H1 (cell line): ENCODE data around the gene PURB. TPM values are rescaled to one million over a fixed set of nuclear protein-coding genes. Genes with fewer than 3 reads are reported as not detected.

Experiments used
- CTCF ChIA-PET: fragments of 300-600 bp; sonication (Branson Sonifier 250); formaldehyde crosslinking; loops from one replicate; lab custom pipeline; 2021; ENCODE audit not compliant: partially characterized antibody; lab: Charles Lee
- POLR2A ChIA-PET: fragments of 300-600 bp; sonication (Branson Sonifier 250); formaldehyde crosslinking; loops from one replicate; lab custom pipeline; 2021; ENCODE audit warnings: inconsistent platforms; ENCODE audit not compliant: partially characterized antibody; lab: Charles Lee
- DNase-seq, 2 experiments: peaks; one replicate each; pipeline versions ENCODE4 v3.0.0 to v3.0.0-alpha.2; 2010 to 2022; ENCODE audit warnings: low spot score in 2 of 2, low read depth in 1 of 2, mixed read lengths in 1 of 2
- FAIRE-seq: peaks from 2 replicates; lab custom pipeline; 2011; peaks lifted over from hg19 to GRCh38; lab: Jason Lieb, UNC
- H2AFZ ChIP-seq: 2 replicates; pipeline ENCODE4 v1.8.1; 2012; ENCODE audit warnings: low read length, inconsistent platforms
- H2AK5ac ChIP-seq: 2 replicates; pipeline ENCODE4 v1.6.1; 2013; ENCODE audit warnings: low read depth, low read length
- H2BK120ac ChIP-seq: replicated peaks from 2 replicates; pipeline ENCODE3; 2013; ENCODE audit warnings: low read depth, low read length, inconsistent platforms
- H2BK12ac ChIP-seq: 2 replicates; pipeline ENCODE4 v1.6.1; 2013; ENCODE audit warnings: low read depth, low read length
- H2BK15ac ChIP-seq: 2 replicates; pipeline ENCODE4 v1.6.1; 2013; ENCODE audit warnings: low read length
- H2BK20ac ChIP-seq: 2 replicates; pipeline ENCODE4 v1.6.1; 2013; ENCODE audit warnings: low read length
- H2BK5ac ChIP-seq: 2 replicates; pipeline ENCODE4 v1.6.1; 2013; ENCODE audit warnings: low read depth, low read length
- H3K14ac ChIP-seq: 2 replicates; pipeline ENCODE4 v1.6.1; 2013; ENCODE audit warnings: inconsistent platforms; ENCODE audit not compliant: insufficient read length
- H3K18ac ChIP-seq: 2 replicates; pipeline ENCODE4 v1.6.1; 2013; ENCODE audit warnings: low read length; ENCODE audit errors: extremely low read depth
- H3K23ac ChIP-seq: 2 replicates; pipeline ENCODE4 v1.6.1; 2013; ENCODE audit warnings: inconsistent platforms; ENCODE audit not compliant: insufficient read length
- H3K23me2 ChIP-seq: 2 replicates; pipeline ENCODE4 v1.6.1; 2013; ENCODE audit warnings: low read depth, low read length
- H3K27ac ChIP-seq: 2 replicates; pipeline ENCODE4 v1.6.1; 2011; ENCODE audit warnings: low read depth, low read length, inconsistent platforms
- H3K27me3 ChIP-seq, 4 experiments: replicated peaks in 1 of 4; 1 replicate in 1 of 4; 2 replicates in 3 of 4; pipeline versions ENCODE4 v1.6.1 to v1.8.1; 2011 to 2013; ENCODE audit warnings: low read length in 3 of 4, mild to moderate bottlenecking in 3 of 4, inconsistent platforms in 2 of 4, mixed read lengths in 2 of 4, moderate library complexity in 1 of 4; ENCODE audit not compliant: control insufficient read depth in 3 of 4, insufficient read depth in 3 of 4; ENCODE audit errors: extremely low read depth in 1 of 4
- H3K36me3 ChIP-seq, 4 experiments: 2 replicates each; pipeline versions ENCODE4 v1.6.1 to v1.8.1; 2011 to 2013; ENCODE audit warnings: mild to moderate bottlenecking in 4 of 4, low read length in 3 of 4, moderate library complexity in 2 of 4, control low read depth in 1 of 4, inconsistent platforms in 1 of 4; ENCODE audit not compliant: insufficient read depth in 4 of 4, control insufficient read depth in 2 of 4
- H3K4ac ChIP-seq: replicated peaks from 2 replicates; pipeline ENCODE3; 2013; ENCODE audit warnings: low read length, low read depth, mixed read lengths, inconsistent platforms; ENCODE audit not compliant: insufficient read length
- H3K4me1 ChIP-seq, 4 experiments: replicated peaks in 1 of 4; 1 replicate in 1 of 4; 2 replicates in 3 of 4; pipeline versions ENCODE4 v1.6.1 to v1.8.1; 2011 to 2013; ENCODE audit warnings: low read length in 3 of 4, inconsistent platforms in 2 of 4, mixed read lengths in 1 of 4; ENCODE audit not compliant: insufficient read depth in 4 of 4, control insufficient read depth in 3 of 4
- H3K4me2 ChIP-seq, 2 experiments: 2 replicates each; pipeline versions ENCODE4 v1.6.1 to v1.8.1; 2011 to 2013; ENCODE audit warnings: low read depth in 2 of 2, low read length in 2 of 2, control low read depth in 1 of 2, inconsistent platforms in 1 of 2, mild to moderate bottlenecking in 1 of 2; ENCODE audit not compliant: insufficient read depth in 1 of 2
- H3K4me3 ChIP-seq, 4 experiments: fragments of 200-600, 300-600 bp in 1 of 4; sonication (generic), shearing (Covaris generic), sonication (Bioruptor Twin) in 1 of 4; 2 replicates each; pipeline versions ENCODE4 v1.5.1 to v1.8.1; 2011 to 2016; ENCODE audit warnings: low read length in 4 of 4, low read depth in 3 of 4, control low read depth in 2 of 4, inconsistent platforms in 2 of 4, mild to moderate bottlenecking in 2 of 4, mixed read lengths in 1 of 4, moderate library complexity in 1 of 4; ENCODE audit not compliant: insufficient read depth in 2 of 4; ENCODE audit errors: extremely low read depth in 1 of 4
- H3K56ac ChIP-seq: replicated peaks from 2 replicates; pipeline ENCODE3; 2013; ENCODE audit warnings: low read depth, mild to moderate bottlenecking, mixed read lengths, low read length, inconsistent platforms; ENCODE audit not compliant: insufficient read length
- H3K79me1 ChIP-seq: 2 replicates; pipeline ENCODE4 v1.6.1; 2013; ENCODE audit warnings: low read depth, low read length, control low read depth
- H3K79me2 ChIP-seq, 2 experiments: 2 replicates each; pipeline versions ENCODE4 v1.6.1 to v1.8.1; 2012 to 2013; ENCODE audit warnings: low read length in 2 of 2, mild to moderate bottlenecking in 2 of 2, inconsistent platforms in 1 of 2; ENCODE audit not compliant: insufficient read depth in 2 of 2, control insufficient read depth in 1 of 2
- H3K9ac ChIP-seq, 4 experiments: replicated peaks in 1 of 4; 1 replicate in 1 of 4; 2 replicates in 3 of 4; pipeline versions ENCODE4 v1.6.1 to v1.8.1; 2011 to 2013; ENCODE audit warnings: low read depth in 3 of 4, low read length in 3 of 4, control low read depth in 2 of 4, mild to moderate bottlenecking in 2 of 4, moderate library complexity in 2 of 4, inconsistent platforms in 1 of 4; ENCODE audit errors: extremely low read depth in 1 of 4
- H3K9me3 ChIP-seq, 2 experiments: 2 replicates each; pipeline versions ENCODE4 v1.6.1 to v1.8.1; 2012 to 2013; ENCODE audit warnings: mild to moderate bottlenecking in 2 of 2, moderate library complexity in 2 of 2, control low read depth in 1 of 2, inconsistent platforms in 1 of 2, low read depth in 1 of 2, low read length in 1 of 2, mixed read lengths in 1 of 2; ENCODE audit not compliant: insufficient read depth in 2 of 2
- H4K20me1 ChIP-seq, 2 experiments: replicated peaks in 1 of 2; 2 replicates each; pipeline versions ENCODE3 to v1.8.1; 2011 to 2013; ENCODE audit warnings: inconsistent platforms in 2 of 2, low read length in 2 of 2, mild to moderate bottlenecking in 1 of 2; ENCODE audit not compliant: insufficient read depth in 2 of 2, control insufficient read depth in 1 of 2
- H4K5ac ChIP-seq: 2 replicates; pipeline ENCODE4 v1.6.1; 2013; ENCODE audit warnings: low read length, low read depth, mixed read lengths, inconsistent platforms; ENCODE audit not compliant: insufficient read length
- H4K8ac ChIP-seq: 2 replicates; pipeline ENCODE4 v1.8.0; 2013; ENCODE audit warnings: mild to moderate bottlenecking, moderate library complexity, low read length, inconsistent platforms; ENCODE audit not compliant: insufficient read depth; ENCODE audit errors: extremely low read depth
- H4K91ac ChIP-seq: replicated peaks from 2 replicates; pipeline ENCODE3; 2013; ENCODE audit warnings: low read length, mixed read lengths, inconsistent platforms; ENCODE audit not compliant: insufficient read length
- BRCA1 ChIP-seq: IDR thresholded peaks from 2 replicates; pipeline ENCODE4 v1.6.1; 2012; ENCODE audit warnings: low read depth, low read length, improper control_type of control experiment
- CHD2 ChIP-seq: IDR thresholded peaks from 2 replicates; pipeline ENCODE4 v1.6.1; 2012; ENCODE audit warnings: low read length, improper control_type of control experiment
- E2F6 ChIP-seq: IDR thresholded peaks from 2 replicates; pipeline ENCODE4 v1.6.1; 2012; ENCODE audit warnings: inconsistent platforms
- NRF1 ChIP-seq: IDR thresholded peaks from 2 replicates; pipeline ENCODE4 v1.6.1; 2011; ENCODE audit warnings: mild to moderate bottlenecking, low read depth, low read length, improper control_type of control experiment
- POLR2A ChIP-seq, 2 experiments: IDR thresholded peaks; 1 replicate in 1 of 2; 2 replicates in 1 of 2; pipeline ENCODE4 v1.6.1; 2011; ENCODE audit warnings: low read depth in 2 of 2, low read length in 2 of 2, mild to moderate bottlenecking in 2 of 2; ENCODE audit errors: control extremely low read depth in 1 of 2
- RAD21 ChIP-seq, 2 experiments: IDR thresholded peaks in 1 of 2; conservative IDR thresholded peaks in 1 of 2; 2 replicates each; pipeline ENCODE4 v1.6.1; 2011; ENCODE audit warnings: low read depth in 2 of 2, low read length in 2 of 2, improper control_type of control experiment in 1 of 2, inconsistent platforms in 1 of 2, mild to moderate bottlenecking in 1 of 2, moderate library complexity in 1 of 2
- RBBP5 ChIP-seq: IDR thresholded peaks from 2 replicates; pipeline ENCODE4 v1.7.1; 2012; ENCODE audit warnings: low read depth, mild to moderate bottlenecking, inconsistent platforms, low read length, moderate library complexity, borderline replicate concordance
- RNF2 ChIP-seq: fragments of 200-900, 300-1000 bp; sonication (generic); IDR thresholded peaks from 2 replicates; pipeline ENCODE4 v1.7.1; 2016; ENCODE audit warnings: borderline replicate concordance, low read depth, mild to moderate bottlenecking, antibody characterized with exemption, low read length; ENCODE audit not compliant: poor library complexity, severe bottlenecking; ENCODE audit errors: missing control alignments
- SP2 ChIP-seq: IDR thresholded peaks from 2 replicates; pipeline ENCODE4 v1.6.1; 2012; ENCODE audit warnings: mild to moderate bottlenecking, low read length, inconsistent platforms
- TEAD4 ChIP-seq: IDR thresholded peaks from 2 replicates; pipeline ENCODE4 v1.6.1; 2012; ENCODE audit warnings: low read depth, low read length, inconsistent platforms, mixed read lengths
- WGBS, 2 experiments: shearing (Covaris generic) in 1 of 2; methylation state at CpG; one replicate each; pipeline versions ENCODE4 v1.1.6 to v1.1.7; 2013 to 2015; ENCODE audit warnings: low lambda C conversion rate in 2 of 2, mixed read lengths in 2 of 2, inconsistent platforms in 1 of 2, low coverage in 1 of 2, missing lambda C conversion rate in 1 of 2; ENCODE audit not compliant: insufficient replicate concordance in 2 of 2, insufficient coverage in 1 of 2, insufficient read length in 1 of 2; ENCODE audit errors: extremely low coverage in 1 of 2, missing lambda C conversion rate in 1 of 2; 5-methylcytosine and 5-hydroxymethylcytosine counted together
- polyA plus RNA-seq, 7 experiments: library from polyadenylated mRNA; depleted of rRNA in 3 of 7; stranded (reverse) in 5 of 7; unstranded in 2 of 7; fragments of >200 nt in 5 of 7; fragments of 200-250 nt in 2 of 7; gene quantifications; 1 replicate in 5 of 7; 2 replicates in 1 of 7; 4 replicates in 1 of 7; pipeline versions ENCODE4 v1.2.1 to v1.2.3, GENCODE V29; 2011 to 2013; ENCODE audit warnings: missing spikeins in 2 of 7, mixed read lengths in 2 of 7
- total RNA-seq: library from RNA; stranded (reverse); fragmentation: NEBNext Ultra II Directional; extraction: Animal tissue kit (Norgen Biotek cat#: 25700); gene quantifications from 2 replicates; pipeline ENCODE4 v1.2.1, GENCODE V29; 2021
- TF ChIP-seq, protein P1 (sequence below): IDR thresholded peaks from 2 replicates; pipeline ENCODE4 v1.6.1; 2011; ENCODE audit warnings: low read depth, mild to moderate bottlenecking, low read length; ENCODE audit not compliant: insufficient read depth

PURB gene
- total and polyA plus RNA-seq, 2 of the 8 experiments (the other 6 are each of a cell fraction or from before 2014, with no cell fraction given): 3.3 to 22.7 TPM

- H3K9me3 ChIP-seq: peaks cover 4 to 23% of the 10 kb centered on the region in 2 experiments; a peak in 3 of 4 replicates
- peaks cover 0 to 10% of the 10 kb centered on the region in 2 experiments; a peak in 2 of 4 replicates for H3K79me2 ChIP-seq
- no peaks in the 10 kb centered on the region for H3K23me2 ChIP-seq
- H2BK120ac ChIP-seq: no peak overlapping the region
- no peak overlapping the region for H2BK15ac ChIP-seq
- H2BK20ac ChIP-seq: no peak overlapping the region
- H3K79me1 ChIP-seq: no peaks in the 10 kb centered on the region
- peaks cover 0 to 1% (median under 1%) of the 10 kb centered on the region in 4 experiments; a peak in 1 of 8 replicates for H3K36me3 ChIP-seq
- H4K5ac ChIP-seq: no peak overlapping the region
- DNase-seq (no peak), FAIRE-seq (no peak)
- no peak overlapping the region for H3K23ac ChIP-seq
- H3K4me2 ChIP-seq: no peak overlapping the region
- H3K27me3 ChIP-seq: no peaks in the 10 kb centered on the region
- 93% methylated on average over 11 of the region's 11 CpGs; no CpG with 5 or more reads in 1 of the 2 experiments for WGBS, 2 experiments
- no peak overlapping the region for H2AK5ac ChIP-seq
- no peak overlapping the region for H3K4me3 ChIP-seq
- no peak overlapping the region for H3K56ac ChIP-seq
- no peaks in the 10 kb centered on the region for H4K20me1 ChIP-seq
- H3K9ac ChIP-seq: no peak overlapping the region
- H3K4me1 ChIP-seq: no peaks in the 10 kb centered on the region
- H2BK5ac ChIP-seq: no peak overlapping the region
- H3K14ac ChIP-seq: no peak overlapping the region
- H4K8ac ChIP-seq: no peak overlapping the region
- no peak overlapping the region for H3K4ac ChIP-seq
- H3K18ac ChIP-seq: no peak overlapping the region
- H2AFZ ChIP-seq: no peak overlapping the region
- no peak overlapping the region for H4K91ac ChIP-seq
- ChIA-PET POLR2A (interaction anchor here (0.7 to 3.1 kb wide), 3 partner anchors 9 to 35 kb away, joined by 3 to 15 read pairs (median 4); partner anchors contain the start of gene PURB), CTCF (no interaction called here)
- H2BK12ac ChIP-seq: no peak overlapping the region
- no peak overlapping the region for H3K27ac ChIP-seq
- TF ChIP-seq POLR2A (IDR thresholded peaks at IDR 0.05; ENCODE audit: control extremely low read depth in 1 of 2, low read depth in 2 of 2, low read length in 2 of 2): no peak
- no peak for TF ChIP-seq RBBP5
- no peak for TF ChIP-seq RNF2
- TF ChIP-seq, protein P1, sequence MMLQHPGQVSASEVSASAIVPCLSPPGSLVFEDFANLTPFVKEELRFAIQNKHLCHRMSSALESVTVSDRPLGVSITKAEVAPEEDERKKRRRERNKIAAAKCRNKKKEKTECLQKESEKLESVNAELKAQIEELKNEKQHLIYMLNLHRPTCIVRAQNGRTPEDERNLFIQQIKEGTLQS: no peak
- no peak for TF ChIP-seq E2F6
- no peak for TF ChIP-seq NRF1
- TF ChIP-seq RAD21 (IDR thresholded peaks at IDR 0.05 in 1 of 2, conservative IDR thresholded peaks at IDR 0.05 in 1 of 2; ENCODE audit: low read depth in 2 of 2, low read length in 2 of 2): no peak
- TF ChIP-seq CHD2: no peak
- TF ChIP-seq BRCA1: no peak
- TF ChIP-seq TEAD4: no peak
- TF ChIP-seq SP2: no peak
These were observed 10.1 kb downstream of the PURB start for GRCh38 chr7:44875241-44875640.
